Large intestine (tissue), 3 donors: Measurements from ENCODE around the gene IFNL1. TPM values are rescaled to one million over a fixed set of nuclear protein-coding genes. Genes with fewer than 3 reads are reported as not detected.
"Not testable (repeated sequence)": the region's sequence is repeated elsewhere in the genome, so short reads cannot be mapped to it uniquely, and the experiment has no call there.

Source experiments
- DNase-seq, 2 donors: peaks; one replicate each; pipeline versions ENCODE4 v3.0.0 to v3.0.0-alpha.2; 2013
- H3K27ac ChIP-seq: one replicate; pipeline ENCODE4 v1.5.1; 2013; ENCODE audit warnings: low read length
- H3K27me3 ChIP-seq: 2 replicates; pipeline ENCODE4 v1.6.1; 2013; ENCODE audit warnings: low read length; ENCODE audit not compliant: control insufficient read depth, insufficient read depth
- H3K36me3 ChIP-seq: 2 replicates; pipeline ENCODE4 v1.6.1; 2013; ENCODE audit warnings: low read length; ENCODE audit not compliant: control insufficient read depth, insufficient read depth
- H3K4me1 ChIP-seq: one replicate; pipeline ENCODE4 v1.6.1; 2013; ENCODE audit warnings: low read length; ENCODE audit not compliant: control insufficient read depth, insufficient read depth
- H3K4me3 ChIP-seq: one replicate; pipeline ENCODE4 v1.5.1; 2013; ENCODE audit warnings: low read length
- H3K9me3 ChIP-seq: one replicate; pipeline ENCODE4 v1.6.1; 2013; ENCODE audit warnings: mild to moderate bottlenecking, low read depth, low read length, moderate library complexity; ENCODE audit not compliant: control insufficient read depth
- WGBS: methylation state at CpG from one replicate; pipeline ENCODE4 v1.1.5; 2013; ENCODE audit warnings: low lambda C conversion rate; ENCODE audit not compliant: insufficient coverage; 5-methylcytosine and 5-hydroxymethylcytosine counted together
- polyA plus RNA-seq: library from polyadenylated mRNA; unstranded; fragments of 120-200 nt; gene quantifications from one replicate; pipeline ENCODE4 v1.2.1, GENCODE V29; 2013

Gene IFNL1
- polyA plus RNA-seq, 1 donor: 0.06 TPM

DNA sequence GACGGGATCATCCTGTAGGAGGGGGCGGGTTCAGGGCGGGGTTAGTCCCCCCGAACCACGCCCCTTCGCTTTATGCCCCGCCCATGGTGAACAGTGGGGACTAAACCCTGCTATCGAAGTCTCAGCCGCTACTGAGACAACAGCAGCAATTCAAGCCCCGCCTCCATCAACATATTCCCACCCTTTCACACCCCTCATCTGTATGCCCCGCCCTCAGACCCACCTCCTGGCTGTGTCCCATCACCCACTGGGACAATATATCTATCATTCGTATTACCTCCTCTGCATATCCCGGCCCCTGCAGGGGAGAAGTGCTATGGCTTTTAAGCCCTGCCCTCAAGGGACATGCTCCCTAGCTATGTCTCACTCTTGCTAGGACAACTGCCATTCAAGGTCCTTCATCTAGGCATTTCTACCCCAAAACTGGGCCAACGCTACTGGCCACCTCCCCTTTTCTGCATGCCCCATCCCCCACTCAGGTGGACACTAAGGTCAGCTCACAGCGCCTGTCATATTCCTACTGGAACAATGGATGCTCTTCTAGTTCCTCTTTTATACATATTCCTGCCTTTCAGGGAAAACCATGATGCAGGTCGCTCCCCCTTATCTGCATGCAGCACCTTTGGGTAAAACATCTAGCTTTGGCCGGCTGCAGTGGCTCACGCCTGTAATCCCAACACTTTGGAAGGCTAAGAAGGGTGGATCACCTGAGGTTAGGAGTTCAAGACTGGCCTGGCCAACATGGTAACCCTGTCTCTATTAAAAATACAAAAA lies 12.5 kb downstream of the IFNL1 start:
- H3K36me3 ChIP-seq: no peaks in the 10 kb centered on the region
- H3K27ac ChIP-seq: no peak overlapping the region
- no peak overlapping the region for H3K4me3 ChIP-seq
- WGBS: 100% methylated on average over 1 of the region's 18 CpGs
- peaks cover 5% of the 10 kb centered on the region for H3K9me3 ChIP-seq
- DNase-seq: peak; percentile 36 to 52
- H3K27me3 ChIP-seq: peaks cover 37% of the 10 kb centered on the region
- peaks cover 38% of the 10 kb centered on the region for H3K4me1 ChIP-seq

DNA sequence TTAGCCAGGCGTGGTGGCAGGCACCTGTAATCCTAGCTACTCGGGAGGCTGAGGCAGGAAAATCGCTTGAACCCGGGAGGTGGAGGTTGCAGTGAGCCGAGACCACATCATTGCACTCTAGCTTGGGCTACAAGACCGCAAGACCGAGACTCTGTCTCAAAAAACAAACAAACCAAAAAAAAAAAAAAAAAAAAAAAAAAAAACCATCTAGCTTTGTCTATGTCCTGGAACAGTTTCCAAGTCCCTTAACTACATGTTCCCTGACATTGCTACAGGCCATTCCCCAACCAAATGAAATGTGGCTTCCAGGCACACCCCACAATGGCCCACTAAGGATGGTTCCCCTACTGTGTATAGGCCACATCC lies 13.1 kb downstream of the IFNL1 start:
- H3K9me3 ChIP-seq, DNase-seq, H3K27ac ChIP-seq, H3K36me3 ChIP-seq, H3K4me3 ChIP-seq: not testable (repeated sequence)
- Histone ChIP-seq H3K4me1 (peaks cover 32% of the 10 kb centered on the region), H3K27me3 (peaks cover 34% of the 10 kb centered on the region)
- 100% methylated on average over 1 of the region's 7 CpGs for WGBS

DNA sequence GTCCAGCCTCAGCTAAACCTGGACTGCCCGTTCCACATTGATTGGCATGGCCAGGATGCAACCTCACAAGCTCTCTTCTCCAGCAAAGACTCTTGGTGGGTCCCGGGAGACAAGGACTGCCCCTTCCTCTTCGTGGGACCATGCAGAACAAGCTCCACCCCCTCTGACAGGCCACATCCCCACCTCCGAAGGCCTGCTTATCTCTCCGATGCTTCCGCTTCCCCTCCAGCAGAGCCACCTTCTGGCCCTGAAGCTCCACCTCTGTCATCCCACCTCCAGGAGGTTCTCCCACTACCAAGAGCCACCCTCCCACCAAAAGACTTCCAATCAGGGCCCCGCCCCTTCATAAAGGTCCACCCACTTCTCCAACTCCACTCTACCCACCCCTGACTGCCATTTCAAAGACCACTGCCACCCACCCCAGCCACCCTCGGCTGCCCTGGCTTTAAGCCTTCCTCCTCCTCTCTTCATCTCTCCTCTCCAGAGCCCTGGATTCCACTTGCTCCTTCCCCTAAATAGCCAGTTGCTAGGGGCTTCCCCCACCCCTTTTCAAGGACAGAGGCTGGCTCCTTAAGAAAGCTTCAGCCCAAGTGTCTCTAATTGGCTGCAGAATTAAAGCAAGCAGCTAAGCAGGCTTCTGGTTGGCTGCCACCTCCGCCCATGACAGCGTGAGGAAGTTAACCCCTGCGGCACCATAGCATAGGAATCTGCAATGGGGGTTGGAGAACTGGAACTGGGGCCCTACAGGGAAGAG lies 14.5 kb downstream of the IFNL1 start:
- no peaks in the 10 kb centered on the region for H3K36me3 ChIP-seq
- no peak overlapping the region for H3K27ac ChIP-seq
- H3K4me3 ChIP-seq: no peak overlapping the region
- H3K27me3 ChIP-seq: peaks cover 28% of the 10 kb centered on the region
- WGBS: no CpG with 5 or more reads among the region's 11 CpGs
- H3K4me1 ChIP-seq: peaks cover 20% of the 10 kb centered on the region
- no peak for DNase-seq
- H3K9me3 ChIP-seq: peaks cover 16% of the 10 kb centered on the region

DNA sequence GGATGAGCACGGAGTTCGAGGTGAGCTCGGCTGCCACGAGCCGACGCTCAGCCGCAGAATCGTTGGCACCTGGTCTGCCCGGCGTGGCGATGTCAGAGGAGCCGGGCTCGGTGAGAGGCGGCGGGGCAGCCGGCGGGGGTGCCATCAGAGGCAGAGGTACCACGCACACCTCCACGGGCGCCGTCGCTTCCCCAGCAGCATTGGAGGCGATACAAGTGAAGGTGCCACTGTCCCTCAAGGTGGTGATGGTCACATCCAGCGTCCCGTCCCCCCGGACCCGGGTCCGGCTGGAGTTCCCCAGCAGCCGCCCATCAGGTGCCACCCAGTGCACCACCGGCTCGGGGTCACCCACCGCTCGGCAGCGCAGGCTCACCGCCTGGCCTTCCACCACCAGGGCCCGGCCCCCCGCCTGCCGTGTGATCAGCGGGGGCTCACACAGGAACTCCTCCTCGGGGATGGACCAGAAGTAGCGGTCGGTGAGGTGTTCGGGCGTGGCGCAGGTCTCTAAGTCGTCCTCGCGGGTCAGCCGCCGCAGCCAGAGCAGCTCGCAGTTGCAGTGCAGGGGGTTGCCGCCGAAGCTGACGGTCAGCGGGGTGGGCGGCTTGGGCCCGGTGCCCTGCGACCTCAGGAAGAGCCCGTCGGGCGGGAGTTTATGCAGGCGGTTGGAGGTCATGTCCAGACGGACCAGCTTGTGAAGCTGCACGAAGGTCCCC lies 18.0 kb downstream of the IFNL1 start:
- WGBS: no CpG with 5 or more reads among the region's 64 CpGs
- Histone ChIP-seq H3K4me1 (no peaks in the 10 kb centered on the region), H3K4me3 (no peak overlapping the region)

DNA sequence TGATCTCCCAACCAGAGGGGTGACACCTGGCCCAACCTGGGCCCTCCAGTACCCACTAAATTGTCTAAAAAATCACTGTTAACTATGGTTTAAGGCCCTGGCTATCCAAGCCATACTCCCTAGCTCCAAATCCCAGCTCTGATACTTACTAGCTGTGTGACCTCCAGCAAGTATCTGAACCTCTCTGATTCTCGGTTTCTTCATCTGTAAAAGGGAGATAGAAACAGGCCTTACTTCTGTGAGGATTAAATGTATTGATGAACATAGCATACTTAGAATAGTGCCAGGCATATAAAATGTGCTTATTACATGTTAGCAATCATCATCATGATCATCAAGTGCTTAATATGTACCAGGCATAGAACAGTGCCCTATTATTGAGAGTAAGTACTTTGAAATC lies 19.7 kb downstream of the IFNL1 start:
- no peaks in the 10 kb centered on the region for H3K36me3 ChIP-seq
- no CpG with 5 or more reads among the region's 1 CpG for WGBS
- H3K27me3 ChIP-seq: peaks cover 15% of the 10 kb centered on the region
- DNase-seq: no peak
- no peak overlapping the region for H3K27ac ChIP-seq
- peaks cover 13% of the 10 kb centered on the region for H3K9me3 ChIP-seq
- H3K4me3 ChIP-seq: no peak overlapping the region
- peaks cover 4% of the 10 kb centered on the region for H3K4me1 ChIP-seq

More for the DNA sequence above, 18.0 kb downstream of the IFNL1 start:
- no peak overlapping the region for H3K27ac ChIP-seq
- no peak for DNase-seq
- H3K9me3 ChIP-seq: peaks cover 13% of the 10 kb centered on the region
- H3K27me3 ChIP-seq: peaks cover 3% of the 10 kb centered on the region
- H3K36me3 ChIP-seq: no peaks in the 10 kb centered on the region

DNA sequence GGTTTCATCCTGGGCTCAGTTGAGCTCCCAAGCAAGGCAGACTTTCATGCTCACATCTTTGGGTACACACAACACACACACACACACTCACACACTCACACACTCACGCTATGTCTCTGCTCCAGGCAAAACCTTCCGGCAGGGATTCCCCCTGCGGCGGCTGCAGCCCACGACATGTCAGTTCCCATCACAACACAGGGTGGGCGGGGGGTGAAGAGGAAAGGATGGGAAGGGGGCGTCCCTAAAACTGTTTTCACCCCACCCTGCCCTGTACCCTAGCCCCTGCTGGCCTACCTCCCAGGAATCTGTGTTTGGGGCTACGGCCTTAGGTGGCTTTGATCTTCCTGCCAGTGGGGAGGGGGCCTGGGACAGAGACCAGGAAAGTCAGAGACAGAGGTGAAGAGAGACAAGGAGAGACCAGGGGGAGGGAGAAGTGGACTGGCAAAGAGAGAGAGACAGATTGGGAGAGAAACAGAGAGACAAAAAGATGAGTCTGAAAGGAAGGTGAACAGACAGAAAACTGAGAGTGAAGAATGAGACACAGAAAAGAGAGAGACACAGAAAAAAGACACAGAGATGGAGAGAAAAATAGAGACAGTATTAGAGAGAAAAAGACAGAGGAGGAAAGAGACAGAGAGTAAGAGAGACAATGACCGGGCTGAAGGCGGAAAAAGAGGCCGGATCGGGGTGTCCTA lies 20.6 kb downstream of the IFNL1 start:
- Histone ChIP-seq H3K27me3 (peaks cover 16% of the 10 kb centered on the region), H3K4me3 (no peak overlapping the region), H3K9me3 (peaks cover 13% of the 10 kb centered on the region), H3K36me3 (no peaks in the 10 kb centered on the region), H3K4me1 (peaks cover 4% of the 10 kb centered on the region), H3K27ac (no peak overlapping the region)
- no peak for DNase-seq
- WGBS: no CpG with 5 or more reads among the region's 12 CpGs

DNA sequence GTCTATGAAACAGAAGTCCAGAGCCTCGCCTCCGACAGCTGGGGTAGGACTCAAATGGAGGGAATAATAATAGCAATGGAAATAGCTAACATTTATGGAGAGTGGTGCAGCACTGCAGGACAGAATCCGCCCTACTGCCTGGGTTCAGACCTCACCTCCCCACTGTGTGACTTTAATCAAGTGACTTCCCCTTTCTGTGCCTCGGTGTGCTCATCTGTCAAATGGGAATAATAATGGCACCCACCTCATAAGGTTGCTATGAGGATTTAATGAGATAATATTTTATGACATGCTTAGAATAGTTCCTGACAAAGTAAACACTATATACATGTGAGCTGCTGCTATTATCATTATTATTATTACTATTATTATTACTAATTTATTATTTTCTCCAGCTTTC lies 21.3 kb downstream of the IFNL1 start:
- peaks cover 13% of the 10 kb centered on the region for H3K9me3 ChIP-seq
- H3K4me1 ChIP-seq: peaks cover 4% of the 10 kb centered on the region
- peaks cover 17% of the 10 kb centered on the region for H3K27me3 ChIP-seq
- H3K27ac ChIP-seq: no peak overlapping the region
- WGBS: no CpG with 5 or more reads among the region's 4 CpGs
- no peaks in the 10 kb centered on the region for H3K36me3 ChIP-seq
- H3K4me3 ChIP-seq: no peak overlapping the region
- DNase-seq: no peak

DNA sequence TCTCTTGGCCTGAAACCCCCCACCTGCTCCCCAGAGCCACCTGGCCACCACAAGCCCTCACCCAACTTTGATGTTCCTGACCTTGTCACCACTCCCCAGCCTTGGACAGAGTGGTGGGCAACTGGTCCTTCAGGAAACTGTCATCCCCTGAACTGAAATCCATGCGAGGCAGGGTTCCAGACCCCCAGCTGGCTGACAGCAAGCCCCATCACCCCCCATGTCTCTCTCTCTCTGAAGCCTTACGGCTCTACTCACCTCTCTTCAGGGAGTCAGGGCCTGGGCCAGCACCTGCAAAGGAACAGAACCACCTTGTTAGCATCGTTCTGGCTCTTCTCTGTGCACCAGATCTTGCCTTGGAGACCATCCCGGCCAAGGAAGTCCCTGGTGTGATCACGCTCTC lies 21.9 kb downstream of the IFNL1 start:
- Histone ChIP-seq H3K4me1 (peaks cover 4% of the 10 kb centered on the region), H3K36me3 (no peaks in the 10 kb centered on the region), H3K27me3 (peaks cover 17% of the 10 kb centered on the region), H3K27ac (no peak overlapping the region), H3K9me3 (peaks cover 13% of the 10 kb centered on the region), H3K4me3 (no peak overlapping the region)
- WGBS: no CpG with 5 or more reads among the region's 5 CpGs
- DNase-seq: no peak

DNA sequence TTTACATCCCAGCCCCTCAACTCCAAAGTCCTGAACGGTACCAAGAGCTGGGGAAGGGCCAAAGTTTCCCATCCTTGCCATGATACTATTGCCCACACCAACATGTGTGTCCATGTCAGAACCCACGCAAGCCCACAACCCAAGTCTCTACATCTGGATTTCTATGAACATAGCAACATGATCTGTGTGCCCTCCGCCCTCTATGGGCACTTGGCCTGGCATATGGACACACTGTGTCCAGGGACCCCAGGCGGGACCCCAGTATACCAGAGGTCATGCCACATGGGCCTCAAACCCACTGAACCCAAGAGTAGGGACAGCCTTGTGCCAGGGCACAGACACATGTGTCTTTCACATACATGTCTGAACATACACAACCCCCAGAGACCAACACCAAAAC lies 22.5 kb downstream of the IFNL1 start:
- no peak overlapping the region for H3K27ac ChIP-seq
- H3K4me3 ChIP-seq: no peak overlapping the region
- peaks cover 17% of the 10 kb centered on the region for H3K27me3 ChIP-seq
- H3K9me3 ChIP-seq: peaks cover 12% of the 10 kb centered on the region
- no peak for DNase-seq
- H3K4me1 ChIP-seq: peaks cover 4% of the 10 kb centered on the region
- H3K36me3 ChIP-seq: no peaks in the 10 kb centered on the region
- no CpG with 5 or more reads among the region's 4 CpGs for WGBS
